Gastroesophageal sphincter (tissue), 3 donors: ENCODE results near the gene NUDT2.

Experiments
- EP300 ChIP-seq: sonication (generic); formaldehyde crosslinking; IDR thresholded peaks from one replicate; pipeline ENCODE4 v1.6.1; 2017; ENCODE audit warnings: antibody characterized with exemption, mild to moderate bottlenecking
- POLR2AphosphoS5 ChIP-seq: sonication (generic); formaldehyde crosslinking; IDR thresholded peaks from one replicate; pipeline ENCODE4 v1.6.1; 2017; ENCODE audit warnings: antibody characterized with exemption
- TF ChIP-seq, protein P1 (sequence below), 4 experiments: fragments of 200-600 bp in 2 of 4; fragments of 450-650 bp in 2 of 4; sonication (generic) in 1 of 4; IDR thresholded peaks; one replicate each; pipeline ENCODE4 v1.5.1; 2017 to 2019; ENCODE audit warnings: antibody characterized with exemption in 4 of 4, mild to moderate bottlenecking in 2 of 4, moderate library complexity in 2 of 4

DNA sequence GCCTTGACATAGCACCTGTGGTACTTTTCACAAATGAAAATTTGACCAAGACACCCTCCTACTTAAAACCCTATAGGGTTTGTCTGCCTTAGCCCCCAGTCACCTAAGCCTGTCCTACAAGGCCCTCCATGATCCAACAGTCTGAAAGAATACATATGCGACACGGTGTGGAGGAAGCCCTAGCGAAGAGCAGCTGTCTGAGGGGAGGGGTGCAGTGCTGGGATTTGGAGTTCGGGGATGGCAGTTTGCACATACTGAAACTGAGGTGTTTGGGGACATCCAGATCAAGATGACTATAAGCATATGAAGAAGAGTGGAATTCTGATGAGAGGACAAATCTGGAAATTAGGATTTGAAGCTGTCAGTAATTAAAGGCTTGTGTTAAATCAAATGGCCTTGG lies 54.5 kb downstream of the NUDT2 start:
- TF ChIP-seq, protein P1, sequence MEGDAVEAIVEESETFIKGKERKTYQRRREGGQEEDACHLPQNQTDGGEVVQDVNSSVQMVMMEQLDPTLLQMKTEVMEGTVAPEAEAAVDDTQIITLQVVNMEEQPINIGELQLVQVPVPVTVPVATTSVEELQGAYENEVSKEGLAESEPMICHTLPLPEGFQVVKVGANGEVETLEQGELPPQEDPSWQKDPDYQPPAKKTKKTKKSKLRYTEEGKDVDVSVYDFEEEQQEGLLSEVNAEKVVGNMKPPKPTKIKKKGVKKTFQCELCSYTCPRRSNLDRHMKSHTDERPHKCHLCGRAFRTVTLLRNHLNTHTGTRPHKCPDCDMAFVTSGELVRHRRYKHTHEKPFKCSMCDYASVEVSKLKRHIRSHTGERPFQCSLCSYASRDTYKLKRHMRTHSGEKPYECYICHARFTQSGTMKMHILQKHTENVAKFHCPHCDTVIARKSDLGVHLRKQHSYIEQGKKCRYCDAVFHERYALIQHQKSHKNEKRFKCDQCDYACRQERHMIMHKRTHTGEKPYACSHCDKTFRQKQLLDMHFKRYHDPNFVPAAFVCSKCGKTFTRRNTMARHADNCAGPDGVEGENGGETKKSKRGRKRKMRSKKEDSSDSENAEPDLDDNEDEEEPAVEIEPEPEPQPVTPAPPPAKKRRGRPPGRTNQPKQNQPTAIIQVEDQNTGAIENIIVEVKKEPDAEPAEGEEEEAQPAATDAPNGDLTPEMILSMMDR (IDR thresholded peaks at IDR 0.05) = no peak
- no peak for TF ChIP-seq POLR2AphosphoS5
- TF ChIP-seq EP300 = no peak
